T-helper 1 cell (primary cell): Measurements from ENCODE around the gene RCCD1.

ENCODE experiments used
- DNase-seq, 5 donors: peaks; one replicate each; pipeline ENCODE4 v3.0.0-alpha.2; 2012 to 2020

The RCCD1 gene

GRCh38 chr15:90945091-90945490 is 9.6 kb upstream of the RCCD1 start:
- no peak for DNase-seq

GRCh38 chr15:90946538-90946937 is 8.1 kb upstream of the RCCD1 start:
- DNase-seq = no peak

GRCh38 chr15:90946941-90947576 is 7.6 kb upstream of the RCCD1 start:
- no peak for DNase-seq

- DNase-seq = no peak
Measured at GRCh38 chr15:90947577-90948357, 6.9 kb upstream of the RCCD1 start.

DNA sequence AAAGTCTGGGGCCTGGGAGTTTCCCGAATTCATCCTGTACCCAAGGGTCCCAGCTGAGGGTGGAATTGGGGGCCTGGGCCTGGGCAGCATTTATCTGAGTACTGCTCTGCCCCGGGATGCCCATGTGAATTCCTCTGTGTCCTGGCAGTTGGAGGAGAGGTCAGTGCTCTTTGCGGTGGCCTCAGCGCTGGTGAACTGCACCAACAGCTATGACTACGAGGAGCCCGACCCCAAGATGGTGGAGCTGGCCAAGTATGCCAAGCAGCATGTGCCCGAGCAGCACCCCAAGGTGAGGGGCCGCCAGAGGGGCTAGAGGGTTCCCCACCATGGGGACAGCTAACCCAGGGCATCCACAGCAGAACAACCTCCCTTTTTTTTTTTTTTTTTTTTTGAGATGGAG is 6.2 kb upstream of the RCCD1 start:
- no peak for DNase-seq

- DNase-seq = no peak
Measured at GRCh38 chr15:90949979-90950675, 4.6 kb upstream of the RCCD1 start.

DNA sequence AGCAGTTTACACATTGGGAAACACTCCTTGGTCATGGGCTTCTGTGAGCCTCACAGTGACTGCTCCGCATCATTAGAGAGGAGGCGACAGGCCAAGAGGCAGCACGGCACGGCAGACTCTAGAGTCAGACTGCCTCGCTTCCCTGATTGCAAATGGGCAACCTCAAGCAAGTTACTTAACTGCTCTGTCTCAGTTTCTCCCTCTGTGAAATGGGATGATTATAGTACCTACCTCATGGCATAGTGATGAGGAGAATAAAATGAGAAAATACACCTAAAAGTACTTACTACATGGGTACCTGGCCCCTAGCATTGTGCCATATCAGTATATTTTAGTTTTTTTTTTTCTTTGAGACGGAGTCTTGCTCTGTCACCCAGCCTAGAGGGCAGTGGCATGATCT is 4.0 kb upstream of the RCCD1 start:
- DNase-seq = no peak

- DNase-seq = no peak
Measured at GRCh38 chr15:90952901-90953677, 1.6 kb upstream of the RCCD1 start.

- no peak for DNase-seq
Measured at GRCh38 chr15:90953947-90954711, 555 bp upstream of the RCCD1 start.

- DNase-seq = no peak
Measured at GRCh38 chr15:90955624-90956273, 1.1 kb downstream of the RCCD1 start.

DNA sequence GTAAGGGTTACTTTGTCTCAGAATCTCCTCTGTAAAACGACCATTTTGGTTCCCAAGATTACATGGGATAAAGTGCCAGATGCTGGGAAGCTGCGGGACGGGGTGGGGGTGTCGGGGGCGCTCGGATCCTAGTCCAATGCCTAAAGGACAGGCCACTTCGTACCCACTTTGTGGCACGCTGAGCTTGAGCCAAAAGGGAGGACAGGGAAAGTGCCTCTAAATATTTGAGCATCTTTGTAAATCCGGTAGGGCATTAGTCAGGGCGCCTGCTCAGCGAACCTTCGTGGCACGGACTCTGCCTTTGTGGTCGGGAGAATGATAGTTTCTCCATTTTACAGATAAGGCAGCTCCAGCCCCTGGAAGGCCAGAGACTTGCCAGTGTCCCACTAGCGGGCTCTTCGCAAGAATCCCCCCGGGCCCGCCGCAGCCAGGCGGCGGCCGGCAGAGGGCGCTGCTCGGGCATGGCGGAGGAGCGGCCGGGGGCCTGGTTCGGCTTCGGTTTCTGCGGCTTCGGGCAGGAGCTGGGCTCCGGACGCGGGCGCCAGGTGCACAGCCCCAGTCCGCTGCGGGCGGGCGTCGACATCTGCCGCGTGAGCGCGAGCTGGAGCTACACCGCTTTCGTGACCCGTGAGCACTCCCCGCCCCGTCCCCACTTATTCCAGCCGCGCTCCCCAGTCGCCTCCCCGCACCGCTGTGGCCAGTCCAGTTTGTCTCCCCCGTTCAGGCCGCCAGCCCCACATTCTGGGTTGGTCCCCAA is 1.8 kb downstream of the RCCD1 start:
- DNase-seq = peak; percentile 46 to 63 (median 48)

DNA sequence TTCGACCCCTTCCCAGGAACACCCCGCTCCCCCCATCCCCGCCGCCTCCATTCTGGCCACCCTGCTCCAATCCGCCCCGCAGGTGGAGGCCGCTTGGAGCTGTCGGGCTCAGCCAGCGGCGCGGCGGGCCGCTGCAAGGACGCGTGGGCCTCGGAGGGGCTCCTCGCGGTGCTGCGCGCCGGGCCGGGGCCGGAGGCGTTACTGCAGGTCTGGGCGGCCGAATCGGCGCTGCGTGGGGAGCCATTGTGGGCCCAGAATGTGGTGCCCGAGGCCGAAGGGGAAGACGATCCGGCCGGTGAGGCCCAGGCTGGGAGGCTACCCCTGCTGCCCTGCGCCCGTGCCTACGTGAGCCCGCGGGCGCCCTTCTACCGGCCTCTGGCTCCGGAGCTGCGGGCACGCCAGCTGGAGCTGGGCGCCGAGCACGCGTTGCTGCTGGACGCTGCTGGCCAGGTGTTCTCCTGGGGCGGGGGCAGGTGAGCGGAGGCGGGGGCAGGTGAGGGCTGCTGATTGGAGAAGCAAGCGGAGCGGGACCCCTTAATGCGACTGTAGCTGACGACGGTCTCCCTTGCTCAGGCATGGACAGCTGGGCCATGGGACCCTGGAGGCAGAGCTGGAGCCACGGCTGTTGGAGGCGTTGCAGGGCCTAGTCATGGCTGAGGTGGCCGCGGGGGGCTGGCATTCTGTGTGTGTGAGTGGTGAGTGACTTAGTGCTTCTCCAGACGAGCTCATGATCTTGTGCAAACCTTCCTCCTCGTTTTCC is 2.5 kb downstream of the RCCD1 start:
- no peak for DNase-seq

GRCh38 chr15:90957791-90958190 is 3.1 kb downstream of the RCCD1 start:
- no peak for DNase-seq

DNA sequence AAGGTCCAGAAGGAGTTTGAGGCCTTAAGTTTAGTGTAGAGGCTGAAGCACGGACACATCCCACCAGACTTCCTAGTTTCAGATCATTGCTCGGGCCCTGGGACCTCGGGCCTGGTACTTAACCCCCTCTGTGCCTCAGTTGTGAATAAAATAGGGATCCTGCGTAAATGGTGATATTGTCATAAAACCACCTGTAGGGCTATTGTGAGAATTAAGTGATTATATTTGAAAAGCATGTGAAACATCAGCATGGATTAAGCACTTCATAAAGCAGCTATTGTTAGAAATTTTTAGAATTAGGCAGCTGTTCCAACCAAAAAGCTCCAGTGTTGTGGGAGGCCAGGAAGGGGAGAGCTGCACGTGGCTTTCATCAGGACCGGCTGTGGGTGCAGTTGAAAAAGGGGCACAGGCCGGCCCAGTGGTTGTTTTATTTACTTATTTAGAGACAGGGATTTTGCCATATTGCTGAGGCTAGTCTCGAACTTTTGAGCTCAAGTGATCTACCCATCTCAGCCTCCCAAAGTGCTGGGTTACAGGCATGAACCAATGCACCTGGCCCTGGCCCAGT is 4.4 kb downstream of the RCCD1 start:
- no peak for DNase-seq

GRCh38 chr15:90959894-90960293 is 5.2 kb downstream of the RCCD1 start:
- DNase-seq = no peak

- DNase-seq = no peak
Measured at GRCh38 chr15:90960298-90961091, 5.8 kb downstream of the RCCD1 start.

DNA sequence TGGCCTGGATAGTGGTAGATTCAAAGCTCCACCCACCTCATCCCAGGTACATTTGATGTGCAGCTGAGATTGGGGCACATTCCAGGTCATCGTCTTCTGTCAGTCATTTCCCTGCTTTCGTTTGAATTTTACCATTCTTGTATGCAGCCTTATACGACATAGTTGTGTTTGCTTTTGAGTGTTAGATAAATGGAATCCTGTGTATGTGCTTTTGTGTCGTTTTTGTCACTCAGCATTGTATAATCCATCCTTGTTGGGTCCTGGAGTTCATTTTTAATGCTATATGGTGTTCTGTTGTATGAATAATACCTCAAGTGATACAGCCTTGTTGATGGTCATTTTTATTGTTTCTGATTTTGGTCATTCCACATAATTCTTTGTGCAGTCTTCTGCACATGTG is 7.3 kb downstream of the RCCD1 start:
- DNase-seq = no peak

DNA sequence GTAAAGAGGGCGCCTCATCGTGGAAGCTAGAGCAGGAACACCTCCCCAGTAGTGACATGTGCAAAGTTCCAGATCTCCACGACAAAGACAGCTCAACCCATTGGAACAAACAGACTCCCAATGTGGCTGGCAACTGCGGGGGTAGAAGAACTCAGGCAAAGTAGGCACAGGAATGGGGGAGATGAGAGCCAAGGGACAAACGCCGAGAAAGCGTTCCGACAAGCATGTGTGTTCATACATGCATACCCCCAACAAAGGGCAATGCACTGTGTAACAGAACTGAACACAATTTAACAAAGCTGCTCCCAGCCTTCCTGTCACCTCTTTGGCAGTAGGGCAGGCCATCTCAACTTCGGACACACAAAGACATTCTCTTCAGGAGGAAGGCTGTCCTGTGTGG is 11.6 kb downstream of the RCCD1 start:
- DNase-seq = no peak

DNA sequence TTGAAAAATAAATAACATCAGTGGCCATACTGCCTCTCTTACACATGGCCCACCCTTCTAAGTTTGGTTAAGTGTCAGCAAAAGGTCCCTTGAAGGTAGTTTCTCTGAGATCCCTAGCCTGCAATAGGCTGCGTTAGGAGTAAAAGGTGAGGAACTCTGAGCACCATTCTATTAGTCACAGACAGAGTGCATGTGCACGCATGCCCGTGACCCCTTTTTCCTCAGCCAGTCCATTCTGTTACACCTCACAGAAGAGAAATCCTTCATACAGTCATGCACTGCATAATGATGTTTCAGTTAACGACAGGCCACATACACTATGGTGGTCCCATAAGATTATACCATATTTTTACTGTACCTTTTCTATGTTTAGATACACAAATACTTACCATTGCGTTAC is 12.5 kb downstream of the RCCD1 start:
- no peak for DNase-seq
